ENCODE results near the gene USP2. TPM values are rescaled to one million over a fixed set of nuclear protein-coding genes. Genes with fewer than 3 reads are reported as not detected.

Gene USP2
- total and polyA plus RNA-seq, 2 of the 4 experiments (the other 2 are of a cell fraction): 0.18 to 0.79 TPM

DNA sequence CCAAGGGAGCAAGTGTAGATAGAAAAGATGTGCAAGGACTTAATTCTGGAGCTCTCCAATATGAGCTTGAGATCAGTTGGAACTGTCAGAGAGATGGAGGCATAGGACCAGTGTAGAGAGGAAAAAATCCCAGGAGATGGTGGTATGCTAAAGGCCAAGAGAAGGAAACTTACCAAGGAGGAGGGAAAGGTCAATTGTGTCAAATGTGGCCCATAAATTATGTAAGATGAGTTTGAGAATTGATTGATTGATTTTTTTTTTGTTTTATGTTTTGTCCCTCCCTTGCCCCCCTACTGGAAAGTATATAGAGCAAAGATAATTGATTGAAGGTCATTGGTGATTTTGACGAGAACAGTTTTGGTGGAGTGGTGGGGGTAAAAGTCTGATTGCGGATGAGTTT is 2.8 kb upstream of the USP2 start:
- Histone ChIP-seq H2BK120ac (ENCODE audit: low read depth, low read length) (no peak overlapping the region), H4K8ac (ENCODE audit: low read depth in 2 of 2, low read length in 2 of 2) (no peak overlapping the region), H3K4ac (ENCODE audit: low read depth, low read length) (no peak overlapping the region), H3K4me2 (ENCODE audit: low read depth, low read length) (no peak overlapping the region), H3K27ac (ENCODE audit: insufficient read depth, low read length) (no peak overlapping the region), H3K4me1 (ENCODE audit: control insufficient read depth, insufficient read depth, low read length) (0 out of 2 replicates have a peak, but pooled peaks cover 2% of the 10 kb centered on the region), H2BK5ac (ENCODE audit: low read depth, low read length, poor library complexity, severe bottlenecking) (no peak overlapping the region), H3K18ac (ENCODE audit: low read depth, low read length) (no peak overlapping the region), H3K9ac (ENCODE audit: low read depth, low read length) (no peak overlapping the region), H3K4me3 (ENCODE audit: insufficient read depth, low read depth, low read length) (no peak overlapping the region), H3K9me1 (ENCODE audit: insufficient read depth, low read length) (no peaks in the 10 kb centered on the region; the same call in 1 of the 2 replicates), H2BK20ac (ENCODE audit: low read depth, low read length) (no peak overlapping the region), H2AFZ (replicated peaks; ENCODE audit: low read length, poor library complexity) (no peak overlapping the region), H2AK9ac (replicated peaks; ENCODE audit: low read depth, low read length, poor library complexity) (no peak overlapping the region), H3K27me3 (ENCODE audit: control insufficient read depth, insufficient read depth, low read length) (peaks cover 30% of the 10 kb centered on the region), H3K36me3 (ENCODE audit: control insufficient read depth, insufficient read depth, low read length) (no peaks in the 10 kb centered on the region), H3K9me3 (ENCODE audit: control insufficient read depth, insufficient read depth, low read length) (no peaks in the 10 kb centered on the region), H3K79me1 (ENCODE audit: low read depth in 1 of 2, low read length in 2 of 2) (no peaks in the 10 kb centered on the region), H3K23ac (ENCODE audit: low read depth, low read length) (no peak overlapping the region), H2BK15ac (ENCODE audit: low read depth, low read length) (no peak overlapping the region), H4K5ac (ENCODE audit: low read depth, low read length) (no peak overlapping the region), H3K14ac (replicated peaks; ENCODE audit: low read depth, low read length) (no peak overlapping the region), H2AK5ac (ENCODE audit: low read depth, low read length) (no peak overlapping the region), H3K56ac (ENCODE audit: extremely low read depth, insufficient read depth, low read length) (no peak overlapping the region), H4K91ac (ENCODE audit: insufficient read depth, low read depth, low read length) (no peak overlapping the region), H4K20me1 (ENCODE audit: insufficient read depth, low read length) (no peaks in the 10 kb centered on the region)
- DNase-seq (no peak), ATAC-seq (ENCODE audit: low read depth) (no peak)
- in situ Hi-C loops (cut with MboI; ENCODE audit: low sequenced_read_pairs) (no loop called here), intact Hi-C loops (cut with micrococcal nuclease) (no loop called here), dilution Hi-C loops (cut with HindIII; ENCODE audit: low sequenced_read_pairs, unreplicated experiment) (no loop called here)
- POLR2A ChIA-PET (ENCODE audit: unreplicated experiment): no interaction called here
- CTCF ChIA-PET: interaction anchor here (2.0 kb wide), 1 partner anchor 10 kb away, joined by 6 read pairs; no protein-coding TSS in a partner anchor
- no TSS peak for BruUV-seq (replicated peaks)
- 87% methylated on average over 2 of the region's 2 CpGs; no CpG with 5 or more reads in 1 of the 2 experiments for WGBS, 2 experiments (ENCODE audit: extremely low coverage in 2 of 2, insufficient read length in 1 of 2)
- TF ChIP-seq MAZ (IDR thresholded peaks at IDR 0.05; ENCODE audit: borderline replicate concordance, low read depth, low read length) (no peak), RAD21 (IDR thresholded peaks at IDR 0.05; ENCODE audit: low read length) (no peak), CHD1 (IDR thresholded peaks at IDR 0.05; ENCODE audit: low read depth, low read length) (no peak), MAFK (IDR thresholded peaks at IDR 0.05; ENCODE audit: low read depth, low read length) (no peak), CEBPB (IDR thresholded peaks at IDR 0.05; ENCODE audit: low read depth, low read length) (no peak), POLR2A (IDR thresholded peaks at IDR 0.05; ENCODE audit: low read depth, low read length) (no peak), RFX5 (IDR thresholded peaks at IDR 0.05; ENCODE audit: low read depth, low read length) (no peak), FOS (IDR thresholded peaks at IDR 0.05; ENCODE audit: low read depth, low read length) (no peak), MXI1 (IDR thresholded peaks at IDR 0.05; ENCODE audit: borderline replicate concordance, low read depth, low read length) (no peak), SMC3 (IDR thresholded peaks at IDR 0.05; ENCODE audit: low read depth, low read length) (no peak), BHLHE40 (IDR thresholded peaks at IDR 0.05; ENCODE audit: low read depth, low read length) (no peak), RCOR1 (IDR thresholded peaks at IDR 0.05; ENCODE audit: insufficient replicate concordance, low read length) (no peak), NFE2L2 (IDR thresholded peaks at IDR 0.05; ENCODE audit: low read depth, low read length) (no peak)
- TF ChIP-seq, protein P1, sequence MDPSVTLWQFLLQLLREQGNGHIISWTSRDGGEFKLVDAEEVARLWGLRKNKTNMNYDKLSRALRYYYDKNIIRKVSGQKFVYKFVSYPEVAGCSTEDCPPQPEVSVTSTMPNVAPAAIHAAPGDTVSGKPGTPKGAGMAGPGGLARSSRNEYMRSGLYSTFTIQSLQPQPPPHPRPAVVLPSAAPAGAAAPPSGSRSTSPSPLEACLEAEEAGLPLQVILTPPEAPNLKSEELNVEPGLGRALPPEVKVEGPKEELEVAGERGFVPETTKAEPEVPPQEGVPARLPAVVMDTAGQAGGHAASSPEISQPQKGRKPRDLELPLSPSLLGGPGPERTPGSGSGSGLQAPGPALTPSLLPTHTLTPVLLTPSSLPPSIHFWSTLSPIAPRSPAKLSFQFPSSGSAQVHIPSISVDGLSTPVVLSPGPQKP (IDR thresholded peaks at IDR 0.05; ENCODE audit: borderline replicate concordance, low read depth, low read length): no peak
- TF ChIP-seq, protein P2, sequence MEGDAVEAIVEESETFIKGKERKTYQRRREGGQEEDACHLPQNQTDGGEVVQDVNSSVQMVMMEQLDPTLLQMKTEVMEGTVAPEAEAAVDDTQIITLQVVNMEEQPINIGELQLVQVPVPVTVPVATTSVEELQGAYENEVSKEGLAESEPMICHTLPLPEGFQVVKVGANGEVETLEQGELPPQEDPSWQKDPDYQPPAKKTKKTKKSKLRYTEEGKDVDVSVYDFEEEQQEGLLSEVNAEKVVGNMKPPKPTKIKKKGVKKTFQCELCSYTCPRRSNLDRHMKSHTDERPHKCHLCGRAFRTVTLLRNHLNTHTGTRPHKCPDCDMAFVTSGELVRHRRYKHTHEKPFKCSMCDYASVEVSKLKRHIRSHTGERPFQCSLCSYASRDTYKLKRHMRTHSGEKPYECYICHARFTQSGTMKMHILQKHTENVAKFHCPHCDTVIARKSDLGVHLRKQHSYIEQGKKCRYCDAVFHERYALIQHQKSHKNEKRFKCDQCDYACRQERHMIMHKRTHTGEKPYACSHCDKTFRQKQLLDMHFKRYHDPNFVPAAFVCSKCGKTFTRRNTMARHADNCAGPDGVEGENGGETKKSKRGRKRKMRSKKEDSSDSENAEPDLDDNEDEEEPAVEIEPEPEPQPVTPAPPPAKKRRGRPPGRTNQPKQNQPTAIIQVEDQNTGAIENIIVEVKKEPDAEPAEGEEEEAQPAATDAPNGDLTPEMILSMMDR (conservative IDR thresholded peaks at IDR 0.05; ENCODE audit: low read depth, low read length): no peak

Data from IMR-90 (cell line).